ENCODE data around the gene NEURL2.

GRCh38 chr20:45863543-45864470 is 27.2 kb downstream of the NEURL2 start:
- TF ChIP-seq POLR2A (IDR thresholded peaks at IDR 0.05) (no peak), CTCF (IDR thresholded peaks at IDR 0.05) (no peak), POLR2AphosphoS5 (IDR thresholded peaks at IDR 0.05) (no peak)
